Body of pancreas (tissue), 4 donors: ENCODE data around the gene RBM20.

ENCODE experiments used
- POLR2A ChIP-seq, 3 donors: fragments of 450-650 bp; IDR thresholded peaks; one replicate each; pipeline ENCODE4 v1.6.1; 2016; ENCODE audit warnings: antibody characterized with exemption in 3 of 3, mild to moderate bottlenecking in 2 of 3
- TF ChIP-seq, protein P1 (sequence below), 7 experiments: fragments of 450-650 bp in 4 of 7; fragments of 200-600 bp in 3 of 7; sonication (generic) in 3 of 7; IDR thresholded peaks; one replicate each; pipeline ENCODE4 v1.5.1; 2016 to 2019; ENCODE audit warnings: antibody characterized with exemption in 7 of 7

- TF ChIP-seq, protein P1, sequence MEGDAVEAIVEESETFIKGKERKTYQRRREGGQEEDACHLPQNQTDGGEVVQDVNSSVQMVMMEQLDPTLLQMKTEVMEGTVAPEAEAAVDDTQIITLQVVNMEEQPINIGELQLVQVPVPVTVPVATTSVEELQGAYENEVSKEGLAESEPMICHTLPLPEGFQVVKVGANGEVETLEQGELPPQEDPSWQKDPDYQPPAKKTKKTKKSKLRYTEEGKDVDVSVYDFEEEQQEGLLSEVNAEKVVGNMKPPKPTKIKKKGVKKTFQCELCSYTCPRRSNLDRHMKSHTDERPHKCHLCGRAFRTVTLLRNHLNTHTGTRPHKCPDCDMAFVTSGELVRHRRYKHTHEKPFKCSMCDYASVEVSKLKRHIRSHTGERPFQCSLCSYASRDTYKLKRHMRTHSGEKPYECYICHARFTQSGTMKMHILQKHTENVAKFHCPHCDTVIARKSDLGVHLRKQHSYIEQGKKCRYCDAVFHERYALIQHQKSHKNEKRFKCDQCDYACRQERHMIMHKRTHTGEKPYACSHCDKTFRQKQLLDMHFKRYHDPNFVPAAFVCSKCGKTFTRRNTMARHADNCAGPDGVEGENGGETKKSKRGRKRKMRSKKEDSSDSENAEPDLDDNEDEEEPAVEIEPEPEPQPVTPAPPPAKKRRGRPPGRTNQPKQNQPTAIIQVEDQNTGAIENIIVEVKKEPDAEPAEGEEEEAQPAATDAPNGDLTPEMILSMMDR (IDR thresholded peaks at IDR 0.05): no peak
- TF ChIP-seq POLR2A (IDR thresholded peaks at IDR 0.05): no peak
Observed at GRCh38 chr10:110613996-110614495, 30.1 kb upstream of the RBM20 start.
